Upper lobe of right lung (tissue), 1 donor: Measurements from ENCODE around the gene CNNM3. TPM values are rescaled to one million over a fixed set of nuclear protein-coding genes. Genes with fewer than 3 reads are reported as not detected.

Experiments used
- ATAC-seq: fragments of 200-7000 bp; cut with Tn5 transposase; one replicate; pipeline ENCODE4 v1.9.1; 2020; ENCODE audit warnings: mild to moderate bottlenecking, moderate library complexity
- DNase-seq: peaks from one replicate; pipeline ENCODE4 v3.0.0-alpha.2; 2020
- H3K27ac ChIP-seq: fragments of 200-600 bp; one replicate; pipeline ENCODE4 v1.8.0; 2022
- H3K27me3 ChIP-seq: fragments of 200-600 bp; one replicate; pipeline ENCODE4 v1.8.0; 2022; ENCODE audit warnings: mild to moderate bottlenecking
- H3K36me3 ChIP-seq: fragments of 200-600 bp; one replicate; pipeline ENCODE4 v1.8.0; 2022
- H3K4me1 ChIP-seq: fragments of 200-600 bp; one replicate; pipeline ENCODE4 v1.8.0; 2022
- H3K4me3 ChIP-seq: fragments of 200-600 bp; one replicate; pipeline ENCODE4 v1.8.0; 2022; ENCODE audit warnings: mild to moderate bottlenecking
- H3K9me3 ChIP-seq: fragments of 200-600 bp; one replicate; pipeline ENCODE4 v1.8.0; 2022
- CTCF ChIP-seq: fragments of 200-600 bp; IDR thresholded peaks from one replicate; pipeline ENCODE4 v1.8.0; 2022; ENCODE audit warnings: antibody characterized with exemption
- intact Hi-C: fragments of 100-400 bp; cut with DNase I; formaldehyde crosslinking; loops from one replicate; pipeline ENCODE4 v1.11.0; 2022
- total RNA-seq: library from RNA; stranded (reverse); fragmentation: NEBNext Ultra II Directional; extraction: Animal tissue kit (Norgen Biotek cat#: 25700); gene quantifications from one replicate; pipeline ENCODE4 v1.2.1, GENCODE V29; 2021
- donor health status: DM: no; HTN: yes; CAD: no; lungs with severe emphysema.

CNNM3 gene
- total RNA-seq, 1 donor from 2014 or later: 34.1 TPM

GRCh38 chr2:96813656-96814055, 2.4 kb upstream of the CNNM3 start:
- Histone ChIP-seq H3K36me3 (peaks cover 9% of the 10 kb centered on the region), H3K9me3 (no peaks in the 10 kb centered on the region), H3K4me1 (peaks cover 23% of the 10 kb centered on the region), H3K4me3 (no peak overlapping the region), H3K27ac (no peak overlapping the region), H3K27me3 (no peaks in the 10 kb centered on the region)
- intact Hi-C loops: no loop called here
- DNase-seq: no peak
- no peak for TF ChIP-seq CTCF
- ATAC-seq: no peak

GRCh38 chr2:96815326-96816126, 542 bp upstream of the CNNM3 start:
- Histone ChIP-seq H3K27me3 (no peaks in the 10 kb centered on the region), H3K4me1 (peaks cover 41% of the 10 kb centered on the region)

GRCh38 chr2:96816836-96817702, 1.0 kb downstream of the CNNM3 start:
- DNase-seq (no peak), ATAC-seq (no peak)
- no peak for TF ChIP-seq CTCF
- Histone ChIP-seq H3K27ac (no peak overlapping the region), H3K27me3 (no peaks in the 10 kb centered on the region), H3K4me3 (peak overlapping the region; percentile 80), H3K4me1 (peaks cover 48% of the 10 kb centered on the region), H3K36me3 (no peaks in the 10 kb centered on the region), H3K9me3 (no peaks in the 10 kb centered on the region)
- intact Hi-C loops: no loop called here

More at GRCh38 chr2:96815326-96816126, 542 bp upstream of the CNNM3 start:
- DNase-seq (no peak), ATAC-seq (no peak)
- H3K9me3 ChIP-seq: no peaks in the 10 kb centered on the region
- TF ChIP-seq CTCF: no peak
- no peaks in the 10 kb centered on the region for H3K36me3 ChIP-seq
- peak overlapping the region; percentile 80 for H3K4me3 ChIP-seq
- H3K27ac ChIP-seq: peak overlapping the region; percentile 87
- intact Hi-C loops: no loop called here

- TF ChIP-seq CTCF: no peak
- Histone ChIP-seq H3K4me3 (peak overlapping the region; percentile 80), H3K9me3 (no peaks in the 10 kb centered on the region), H3K27ac (no peak overlapping the region), H3K27me3 (no peaks in the 10 kb centered on the region), H3K4me1 (peaks cover 48% of the 10 kb centered on the region), H3K36me3 (no peaks in the 10 kb centered on the region)
- ATAC-seq: no peak
- DNase-seq: no peak
- intact Hi-C loops: no loop called here
Observed at GRCh38 chr2:96817882-96818281, 1.8 kb downstream of the CNNM3 start.

- Histone ChIP-seq H3K27ac (no peak overlapping the region), H3K36me3 (no peaks in the 10 kb centered on the region), H3K27me3 (no peaks in the 10 kb centered on the region), H3K9me3 (no peaks in the 10 kb centered on the region), H3K4me1 (peaks cover 48% of the 10 kb centered on the region), H3K4me3 (peak overlapping the region; percentile 16)
- intact Hi-C loops: no loop called here
- no peak for TF ChIP-seq CTCF
- ATAC-seq (peak; percentile 44), DNase-seq (peak; percentile 75)
Observed at GRCh38 chr2:96819128-96819875, 3.2 kb downstream of the CNNM3 start.
